Naive B cell (primary cell): ENCODE measurements around the gene SLC8A1. TPM values are rescaled to one million over a fixed set of nuclear protein-coding genes. Genes with fewer than 3 reads are reported as not detected.
A peak's percentile ranks its signal among the peaks of the same experiment; 100 is the strongest.

ENCODE experiments used
- ATAC-seq, 2 donors: fragments of 150-1000 bp; cut with Tn5 transposase; 2 replicates each; pipeline ENCODE4 v1.10.0; 2021; ENCODE audit warnings: low read depth in 2 of 2, mild to moderate bottlenecking in 2 of 2, moderate library complexity in 2 of 2
- DNase-seq: peaks from one replicate; pipeline ENCODE4 v3.0.0; 2022
- H3K27ac Mint-ChIP-seq, 6 donors: one replicate each; pipeline ENCODE4 v1.8.0; 2020 to 2022; ENCODE audit warnings: mild to moderate bottlenecking in 6 of 6, mixed read lengths in 6 of 6, moderate library complexity in 5 of 6, inconsistent platforms in 2 of 6
- H3K27me3 Mint-ChIP-seq, 3 donors: one replicate each; pipeline ENCODE4 v1.8.0; 2021 to 2022; ENCODE audit warnings: mixed read lengths in 3 of 3, mild to moderate bottlenecking in 1 of 3
- H3K36me3 Mint-ChIP-seq, 2 donors: one replicate each; pipeline ENCODE4 v1.8.0; 2020 to 2022; ENCODE audit warnings: mixed read lengths in 2 of 2, inconsistent platforms in 1 of 2, mild to moderate bottlenecking in 1 of 2
- H3K4me1 Mint-ChIP-seq, 3 donors: one replicate each; pipeline ENCODE4 v1.8.0; 2020 to 2022; ENCODE audit warnings: mixed read lengths in 3 of 3, inconsistent platforms in 1 of 3, mild to moderate bottlenecking in 1 of 3, moderate library complexity in 1 of 3
- H3K4me3 Mint-ChIP-seq, 8 donors: one replicate each; pipeline ENCODE4 v1.8.0; 2020 to 2022; ENCODE audit warnings: mild to moderate bottlenecking in 8 of 8, mixed read lengths in 8 of 8, moderate library complexity in 8 of 8, inconsistent platforms in 2 of 8
- H3K9me3 Mint-ChIP-seq, 7 donors: one replicate each; pipeline ENCODE4 v1.8.0; 2020 to 2022; ENCODE audit warnings: mixed read lengths in 7 of 7, mild to moderate bottlenecking in 5 of 7, inconsistent platforms in 2 of 7, moderate library complexity in 1 of 7
- polyA plus RNA-seq, 6 donors: library from polyadenylated mRNA; unstranded; fragments of 300-500 nt; fragmentation: Illumina TruSeq; gene quantifications; one replicate each; pipeline ENCODE4 v1.2.3, GENCODE V29; 2021; ENCODE audit warnings: low read depth in 6 of 6

Gene SLC8A1
- polyA plus RNA-seq = under 1 TPM in 1 of 6 donors, not detected in 5; 0.04 TPM

GRCh38 chr2:40451918-40452605 lies at the start of gene SLC8A1:
SLC8A1 (minus strand) TSS chr2:40452090.
- peaks cover 0 to 8% of the 10 kb centered on the region in 2 donors for H3K36me3 Mint-ChIP-seq
- H3K4me3 Mint-ChIP-seq = peak within 1 kb of the TSS; percentile 71 to 96 (median 86)
- peaks cover 0 to 1% (median 0%) of the 10 kb centered on the region in 7 donors for H3K9me3 Mint-ChIP-seq
- peaks cover 21 to 30% (median 29%) of the 10 kb centered on the region in 3 donors for H3K4me1 Mint-ChIP-seq
- peak within 1 kb of the TSS in 3 of 6 donors; percentile 35 to 86 (median 53) for H3K27ac Mint-ChIP-seq
- DNase-seq = no peak
- peak; percentile 23 to 33 for ATAC-seq
- peaks cover 21 to 37% (median 30%) of the 10 kb centered on the region in 3 donors for H3K27me3 Mint-ChIP-seq

- Mint-ChIP-seq H3K36me3 (no peaks in the 10 kb centered on the region), H3K27me3 (no peaks in the 10 kb centered on the region), H3K4me3 (no peak overlapping the region), H3K27ac (no peak overlapping the region), H3K9me3 (no peaks in the 10 kb centered on the region), H3K4me1 (peaks cover 0 to 5% (median 0%) of the 10 kb centered on the region in 3 donors)
- DNase-seq (no peak), ATAC-seq (no peak)
Observed at GRCh38 chr2:40499437-40499836, 47.5 kb upstream of the SLC8A1 start.

- no peak for ATAC-seq
Observed at GRCh38 chr2:40497251-40497859, 45.5 kb upstream of the SLC8A1 start.

GRCh38 chr2:40489678-40489960 lies 37.7 kb upstream of the SLC8A1 start:
- DNase-seq (no peak), ATAC-seq (no peak)
- peaks cover 0 to 6% (median 0%) of the 10 kb centered on the region in 7 donors for H3K9me3 Mint-ChIP-seq

More at GRCh38 chr2:40497251-40497859, 45.5 kb upstream of the SLC8A1 start:
- Mint-ChIP-seq H3K4me1 (peaks cover 0 to 5% (median 0%) of the 10 kb centered on the region in 3 donors), H3K9me3 (peaks cover 0 to 6% (median 0%) of the 10 kb centered on the region in 7 donors), H3K4me3 (no peak overlapping the region), H3K27ac (no peak overlapping the region), H3K36me3 (no peaks in the 10 kb centered on the region), H3K27me3 (no peaks in the 10 kb centered on the region)
- no peak for DNase-seq

GRCh38 chr2:40488927-40489677 lies 37.2 kb upstream of the SLC8A1 start:
- Mint-ChIP-seq H3K4me3 (peak overlapping the region in 6 of 8 donors; percentile 6 to 72 (median 51)), H3K9me3 (peaks cover 0 to 6% (median 0%) of the 10 kb centered on the region in 7 donors), H3K27ac (peak overlapping the region in 2 of 6 donors; percentile 9 to 49), H3K27me3 (no peaks in the 10 kb centered on the region), H3K36me3 (no peaks in the 10 kb centered on the region), H3K4me1 (peaks cover 4 to 10% (median 7%) of the 10 kb centered on the region in 3 donors)
- DNase-seq (no peak), ATAC-seq (no peak)

More at GRCh38 chr2:40489678-40489960, 37.7 kb upstream of the SLC8A1 start:
- Mint-ChIP-seq H3K4me3 (peak overlapping the region in 5 of 8 donors; percentile 6 to 72 (median 64)), H3K36me3 (no peaks in the 10 kb centered on the region), H3K4me1 (peaks cover 4 to 10% (median 7%) of the 10 kb centered on the region in 3 donors), H3K27ac (peak overlapping the region in 3 of 6 donors; percentile 9 to 52 (median 49)), H3K27me3 (no peaks in the 10 kb centered on the region)

GRCh38 chr2:40488101-40488601 lies 36.3 kb upstream of the SLC8A1 start:
- no peaks in the 10 kb centered on the region for H3K36me3 Mint-ChIP-seq
- ATAC-seq (no peak), DNase-seq (no peak)
- peaks cover 0 to 4% (median 0%) of the 10 kb centered on the region in 7 donors for H3K9me3 Mint-ChIP-seq
- H3K27me3 Mint-ChIP-seq = no peaks in the 10 kb centered on the region
- H3K4me3 Mint-ChIP-seq = no peak overlapping the region
- H3K27ac Mint-ChIP-seq = no peak overlapping the region
- peaks cover 4 to 10% (median 7%) of the 10 kb centered on the region in 3 donors for H3K4me1 Mint-ChIP-seq

- Mint-ChIP-seq H3K27me3 (no peaks in the 10 kb centered on the region), H3K4me3 (no peak overlapping the region), H3K27ac (no peak overlapping the region), H3K4me1 (peaks cover 4 to 10% (median 7%) of the 10 kb centered on the region in 3 donors), H3K36me3 (no peaks in the 10 kb centered on the region), H3K9me3 (peaks cover 0 to 4% (median 0%) of the 10 kb centered on the region in 7 donors)
- ATAC-seq = no peak
- DNase-seq = no peak
Observed at GRCh38 chr2:40487602-40488001, 35.7 kb upstream of the SLC8A1 start.

- DNase-seq = no peak
- Mint-ChIP-seq H3K9me3 (peaks cover 0 to 4% (median 0%) of the 10 kb centered on the region in 7 donors), H3K27me3 (no peaks in the 10 kb centered on the region), H3K4me1 (peaks cover 4 to 10% (median 7%) of the 10 kb centered on the region in 3 donors), H3K4me3 (no peak overlapping the region), H3K27ac (no peak overlapping the region), H3K36me3 (no peaks in the 10 kb centered on the region)
- no peak for ATAC-seq
Observed at GRCh38 chr2:40485854-40486253, 34.0 kb upstream of the SLC8A1 start.

- H3K9me3 Mint-ChIP-seq = peaks cover 0 to 4% (median 0%) of the 10 kb centered on the region in 7 donors
- no peak for ATAC-seq
- H3K36me3 Mint-ChIP-seq = no peaks in the 10 kb centered on the region
- H3K4me3 Mint-ChIP-seq = no peak overlapping the region
- H3K27me3 Mint-ChIP-seq = no peaks in the 10 kb centered on the region
- DNase-seq = no peak
- peaks cover 4 to 10% (median 7%) of the 10 kb centered on the region in 3 donors for H3K4me1 Mint-ChIP-seq
- no peak overlapping the region for H3K27ac Mint-ChIP-seq
Observed at GRCh38 chr2:40485318-40485717, 33.4 kb upstream of the SLC8A1 start.

GRCh38 chr2:40483549-40484243 lies 31.8 kb upstream of the SLC8A1 start:
- H3K4me3 Mint-ChIP-seq = no peak overlapping the region
- no peaks in the 10 kb centered on the region for H3K36me3 Mint-ChIP-seq
- ATAC-seq (no peak), DNase-seq (no peak)
- no peak overlapping the region for H3K27ac Mint-ChIP-seq
- no peaks in the 10 kb centered on the region for H3K4me1 Mint-ChIP-seq
- H3K9me3 Mint-ChIP-seq = peaks cover 0 to 4% (median 0%) of the 10 kb centered on the region in 7 donors
- H3K27me3 Mint-ChIP-seq = no peaks in the 10 kb centered on the region

GRCh38 chr2:40480596-40480995 lies 28.7 kb upstream of the SLC8A1 start:
- Mint-ChIP-seq H3K9me3 (peaks cover 0 to 4% (median 0%) of the 10 kb centered on the region in 7 donors), H3K4me1 (no peaks in the 10 kb centered on the region), H3K4me3 (no peak overlapping the region), H3K27me3 (no peaks in the 10 kb centered on the region), H3K36me3 (no peaks in the 10 kb centered on the region), H3K27ac (no peak overlapping the region)
- DNase-seq (no peak), ATAC-seq (no peak)

- no peak for ATAC-seq
- H3K27me3 Mint-ChIP-seq = no peaks in the 10 kb centered on the region
- H3K4me3 Mint-ChIP-seq = no peak overlapping the region
- no peak overlapping the region for H3K27ac Mint-ChIP-seq
- DNase-seq = no peak
- peaks cover 0 to 4% (median 0%) of the 10 kb centered on the region in 7 donors for H3K9me3 Mint-ChIP-seq
- no peaks in the 10 kb centered on the region for H3K4me1 Mint-ChIP-seq
- no peaks in the 10 kb centered on the region for H3K36me3 Mint-ChIP-seq
Observed at GRCh38 chr2:40480073-40480472, 28.2 kb upstream of the SLC8A1 start.

- Mint-ChIP-seq H3K4me3 (no peak overlapping the region), H3K27me3 (no peaks in the 10 kb centered on the region), H3K4me1 (no peaks in the 10 kb centered on the region), H3K9me3 (peaks cover 0 to 2% (median 0%) of the 10 kb centered on the region in 7 donors), H3K27ac (no peak overlapping the region), H3K36me3 (no peaks in the 10 kb centered on the region)
- DNase-seq (no peak), ATAC-seq (no peak)
Observed at GRCh38 chr2:40477361-40477760, 25.5 kb upstream of the SLC8A1 start.
